ENCODE measurements around the gene TMC2.

DNA sequence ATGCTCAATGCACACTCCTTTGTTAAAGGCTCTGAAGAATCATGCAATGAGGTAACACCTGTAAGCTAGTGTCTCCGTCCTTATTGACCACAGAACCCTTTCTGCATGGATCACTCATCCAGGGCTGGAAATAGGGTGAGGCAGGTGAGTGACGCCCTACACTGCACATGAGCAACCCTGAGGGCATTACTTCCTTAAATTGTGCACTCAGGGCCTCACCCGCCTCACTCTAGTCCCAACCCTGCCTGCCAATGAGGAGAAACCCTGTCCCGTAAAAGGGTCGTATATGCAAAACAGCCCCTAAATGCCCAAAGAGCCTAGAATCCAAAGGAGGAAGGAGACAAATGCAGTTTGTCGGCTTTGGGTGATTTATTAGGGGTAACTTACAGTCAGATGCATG, 82.4 kb downstream of the TMC2 start:
- no peak for TF ChIP-seq POLR2AphosphoS5 (IDR thresholded peaks at IDR 0.05)
- TF ChIP-seq, protein P1, sequence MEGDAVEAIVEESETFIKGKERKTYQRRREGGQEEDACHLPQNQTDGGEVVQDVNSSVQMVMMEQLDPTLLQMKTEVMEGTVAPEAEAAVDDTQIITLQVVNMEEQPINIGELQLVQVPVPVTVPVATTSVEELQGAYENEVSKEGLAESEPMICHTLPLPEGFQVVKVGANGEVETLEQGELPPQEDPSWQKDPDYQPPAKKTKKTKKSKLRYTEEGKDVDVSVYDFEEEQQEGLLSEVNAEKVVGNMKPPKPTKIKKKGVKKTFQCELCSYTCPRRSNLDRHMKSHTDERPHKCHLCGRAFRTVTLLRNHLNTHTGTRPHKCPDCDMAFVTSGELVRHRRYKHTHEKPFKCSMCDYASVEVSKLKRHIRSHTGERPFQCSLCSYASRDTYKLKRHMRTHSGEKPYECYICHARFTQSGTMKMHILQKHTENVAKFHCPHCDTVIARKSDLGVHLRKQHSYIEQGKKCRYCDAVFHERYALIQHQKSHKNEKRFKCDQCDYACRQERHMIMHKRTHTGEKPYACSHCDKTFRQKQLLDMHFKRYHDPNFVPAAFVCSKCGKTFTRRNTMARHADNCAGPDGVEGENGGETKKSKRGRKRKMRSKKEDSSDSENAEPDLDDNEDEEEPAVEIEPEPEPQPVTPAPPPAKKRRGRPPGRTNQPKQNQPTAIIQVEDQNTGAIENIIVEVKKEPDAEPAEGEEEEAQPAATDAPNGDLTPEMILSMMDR (IDR thresholded peaks at IDR 0.05 in 8 of 11, conservative IDR thresholded peaks at IDR 0.05 in 3 of 11), result no peak

Data from spleen (tissue), 7 donors.